ENCODE measurements around the gene ZG16.

ZG16 gene

DNA sequence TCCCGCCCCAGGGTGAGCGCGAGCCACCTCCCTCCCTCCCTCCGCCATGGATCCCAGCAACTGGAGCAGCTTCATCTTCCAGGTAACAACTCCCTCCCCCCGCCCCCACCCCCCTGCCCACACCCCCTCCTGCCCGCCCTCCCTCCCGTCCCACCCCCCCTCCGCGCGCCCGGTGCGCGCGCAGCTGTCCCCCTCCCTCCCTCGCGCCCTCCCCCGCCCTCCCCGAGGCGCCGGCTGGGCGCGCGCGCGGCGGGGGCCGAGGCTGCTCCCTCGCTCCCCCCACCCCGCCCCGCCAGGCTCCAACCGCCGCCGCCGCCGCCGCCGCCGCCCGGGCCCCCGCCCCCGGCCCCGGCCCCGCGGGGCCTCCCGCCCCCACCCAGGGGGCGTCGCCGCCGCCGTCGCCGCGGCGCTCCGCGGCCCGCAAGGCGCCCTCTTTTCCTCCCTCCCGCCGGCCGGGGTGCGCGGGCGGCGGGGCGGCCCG lies 28.1 kb downstream of the ZG16 start, which contains the start of gene MAZ:
Gene MAZ, plus strand, starts transcription at position 431 of the 481 bp plus-strand sequence. CDS start 173 bp downstream, outside the sequence.
- DNase-seq (ENCODE audit: extremely low spot score) = no peak
- TF ChIP-seq SUZ12 (IDR thresholded peaks at IDR 0.05) (no peak), FOXM1 (IDR thresholded peaks at IDR 0.05; ENCODE audit: borderline replicate concordance) (no peak)
- ChIA-PET POLR2A (interaction anchor here (0.5 to 9.5 kb wide), 30 partner anchors 8 to 1240 kb away, joined by 3 to 176 read pairs (median 4); partner anchors contain the start of genes ASPHD1, HSD3B7, KCTD13 and KIF22), CTCF (interaction anchor here (2.4 kb wide), 1 partner anchor 11 kb away, joined by 27 read pairs; the partner anchor contains the start of gene PAGR1)

DNA sequence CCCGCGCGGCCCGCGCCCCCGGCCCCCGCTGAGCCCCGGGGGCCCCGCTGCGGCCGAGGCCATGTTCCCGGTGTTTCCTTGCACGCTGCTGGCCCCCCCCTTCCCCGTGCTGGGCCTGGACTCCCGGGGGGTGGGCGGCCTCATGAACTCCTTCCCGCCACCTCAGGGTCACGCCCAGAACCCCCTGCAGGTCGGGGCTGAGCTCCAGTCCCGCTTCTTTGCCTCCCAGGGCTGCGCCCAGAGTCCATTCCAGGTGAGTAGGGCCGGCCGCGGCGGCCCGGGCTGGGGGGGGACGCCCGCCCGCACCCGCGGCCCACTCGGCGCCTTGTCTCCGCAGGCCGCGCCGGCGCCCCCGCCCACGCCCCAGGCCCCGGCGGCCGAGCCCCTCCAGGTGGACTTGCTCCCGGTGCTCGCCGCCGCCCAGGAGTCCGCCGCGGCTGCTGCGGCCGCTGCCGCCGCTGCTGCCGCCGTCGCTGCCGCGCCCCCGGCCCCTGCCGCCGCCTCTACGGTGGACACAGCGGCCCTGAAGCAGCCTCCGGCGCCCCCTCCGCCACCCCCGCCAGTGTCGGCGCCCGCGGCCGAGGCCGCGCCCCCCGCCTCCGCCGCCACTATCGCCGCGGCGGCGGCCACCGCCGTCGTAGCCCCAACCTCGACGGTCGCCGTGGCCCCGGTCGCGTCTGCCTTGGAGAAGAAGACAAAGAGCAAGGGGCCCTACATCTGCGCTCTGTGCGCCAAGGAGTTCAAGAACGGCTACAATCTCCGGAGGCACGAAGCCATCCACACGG lies 28.8 kb downstream of the ZG16 start:
- peak; percentile 71 for DNase-seq (ENCODE audit: extremely low spot score)
- TF ChIP-seq ELF4 (IDR thresholded peaks at IDR 0.05) (no peak), SUZ12 (IDR thresholded peaks at IDR 0.05) (no peak), BHLHE40 (IDR thresholded peaks at IDR 0.05; ENCODE audit: borderline replicate concordance) (no peak), HDGF (IDR thresholded peaks at IDR 0.05; ENCODE audit: borderline replicate concordance) (no peak), L3MBTL2 (conservative IDR thresholded peaks at IDR 0.05) (no peak), FOXA1 (IDR thresholded peaks at IDR 0.05) (no peak), TARDBP (IDR thresholded peaks at IDR 0.05) (no peak), LEF1 (IDR thresholded peaks at IDR 0.05; ENCODE audit: borderline replicate concordance) (no peak)
- POLR2A ChIA-PET = interaction anchor here (0.5 to 9.5 kb wide), 40 partner anchors 8 to 1240 kb away, joined by 3 to 176 read pairs (median 4); partner anchors contain the start of genes ASPHD1, CDIPT, HSD3B7 and KCTD13
- CTCF ChIA-PET = interaction anchor here (0.9 to 2.4 kb wide), 6 partner anchors 10 to 1178 kb away, joined by 3 to 27 read pairs (median 6); partner anchors contain the start of gene PAGR1

- ChIA-PET POLR2A (interaction anchor here (0.6 to 9.5 kb wide), 36 partner anchors 9 to 1235 kb away, joined by 3 to 176 read pairs (median 4); partner anchors contain the start of genes ALDOA, ASPHD1, CDIPT and HSD3B7), CTCF (interaction anchor here (0.8 to 2.4 kb wide), 7 partner anchors 9 to 1177 kb away, joined by 3 to 27 read pairs (median 4); partner anchors contain the start of genes KCTD13 and PAGR1)
Measured at GRCh38 chr16:29807426-29808218, 29.6 kb downstream of the ZG16 start.

GRCh38 chr16:29808219-29808900 lies 30.3 kb downstream of the ZG16 start:
- CTCF ChIA-PET = interaction anchor here (0.6 to 2.4 kb wide), 7 partner anchors 9 to 1187 kb away, joined by 4 to 27 read pairs (median 8); partner anchors contain the start of genes KCTD13 and PAGR1
- TF ChIP-seq LEF1 (IDR thresholded peaks at IDR 0.05; ENCODE audit: borderline replicate concordance) (no peak), TARDBP (IDR thresholded peaks at IDR 0.05) (no peak), ZNF384 (IDR thresholded peaks at IDR 0.05) (no peak), HDGF (IDR thresholded peaks at IDR 0.05; ENCODE audit: borderline replicate concordance) (no peak), ARNT (IDR thresholded peaks at IDR 0.05) (no peak), FOXK2 (IDR thresholded peaks at IDR 0.05) (no peak)
- POLR2A ChIA-PET = interaction anchor here (0.6 to 9.5 kb wide), 28 partner anchors 8 to 1238 kb away, joined by 3 to 176 read pairs (median 4); partner anchors contain the start of genes ALDOA, ASPHD1, CDIPT and HIRIP3
- no peak for DNase-seq (ENCODE audit: extremely low spot score)

More at GRCh38 chr16:29807426-29808218, 29.6 kb downstream of the ZG16 start:
- no peak for TF ChIP-seq SP1 (IDR thresholded peaks at IDR 0.05)
- TF ChIP-seq SUZ12 (IDR thresholded peaks at IDR 0.05) = no peak
- TF ChIP-seq NFRKB (IDR thresholded peaks at IDR 0.05) = no peak
- TF ChIP-seq BHLHE40 (IDR thresholded peaks at IDR 0.05; ENCODE audit: borderline replicate concordance) = no peak
- TF ChIP-seq LEF1 (IDR thresholded peaks at IDR 0.05; ENCODE audit: borderline replicate concordance) = no peak
- no peak for TF ChIP-seq HDGF (IDR thresholded peaks at IDR 0.05; ENCODE audit: borderline replicate concordance)
- no peak for TF ChIP-seq ELF4 (IDR thresholded peaks at IDR 0.05)
- no peak for TF ChIP-seq FOXK2 (IDR thresholded peaks at IDR 0.05)
- no peak for TF ChIP-seq ARNT (IDR thresholded peaks at IDR 0.05)
- TF ChIP-seq CTBP1 (IDR thresholded peaks at IDR 0.05; ENCODE audit: borderline replicate concordance) = no peak
- TF ChIP-seq PKNOX1 (IDR thresholded peaks at IDR 0.05) = no peak
- TF ChIP-seq TARDBP (IDR thresholded peaks at IDR 0.05) = no peak
- no peak for TF ChIP-seq FOXA1 (IDR thresholded peaks at IDR 0.05)
- TF ChIP-seq ZNF384 (IDR thresholded peaks at IDR 0.05) = no peak
- TF ChIP-seq FOXM1 (IDR thresholded peaks at IDR 0.05; ENCODE audit: borderline replicate concordance) = no peak
- no peak for TF ChIP-seq L3MBTL2 (conservative IDR thresholded peaks at IDR 0.05)
- peak; percentile 53 for DNase-seq (ENCODE audit: extremely low spot score)

DNA sequence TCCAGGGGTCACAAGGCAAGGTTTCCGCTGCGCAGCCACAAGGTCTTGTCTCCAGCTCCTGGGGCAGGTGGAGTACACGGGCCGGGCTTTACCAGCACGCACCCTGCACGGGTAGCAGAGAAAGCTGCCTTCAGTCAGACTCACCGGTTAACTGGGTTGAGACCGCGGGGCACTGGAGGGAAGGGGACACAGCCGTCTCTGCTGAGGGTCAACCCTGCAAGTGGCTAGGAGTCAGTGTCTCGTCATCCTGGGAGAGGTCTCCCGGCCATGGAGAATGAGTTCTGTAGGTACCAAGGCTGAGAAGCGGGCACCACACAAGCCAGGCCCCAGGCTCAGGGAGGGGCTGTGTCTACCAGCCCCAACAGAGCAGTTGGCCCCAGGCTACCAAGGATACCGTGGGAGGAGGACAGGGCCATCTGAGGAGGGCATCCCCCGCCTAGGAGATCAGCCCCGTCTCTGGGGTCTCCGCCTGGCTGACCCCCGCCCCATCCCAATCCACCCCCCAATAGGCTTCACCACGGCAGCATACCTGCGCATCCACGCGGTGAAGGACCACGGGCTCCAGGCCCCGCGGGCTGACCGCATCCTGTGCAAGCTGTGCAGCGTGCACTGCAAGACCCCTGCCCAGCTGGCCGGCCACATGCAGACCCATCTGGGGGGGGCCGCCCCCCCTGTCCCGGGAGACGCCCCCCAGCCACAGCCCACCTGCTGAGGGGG lies 31.1 kb downstream of the ZG16 start:
- no peak for DNase-seq (ENCODE audit: extremely low spot score)
- CTCF ChIA-PET = interaction anchor here (0.6 to 0.7 kb wide), 2 partner anchors 19 to 1188 kb away, joined by 3 to 9 read pairs; partner anchors contain the start of gene KIF22
- TF ChIP-seq PKNOX1 (IDR thresholded peaks at IDR 0.05) = no peak
- no peak for TF ChIP-seq BHLHE40 (IDR thresholded peaks at IDR 0.05; ENCODE audit: borderline replicate concordance)
- no peak for TF ChIP-seq LEF1 (IDR thresholded peaks at IDR 0.05; ENCODE audit: borderline replicate concordance)
- TF ChIP-seq FOXK2 (IDR thresholded peaks at IDR 0.05) = no peak
- no peak for TF ChIP-seq SP1 (IDR thresholded peaks at IDR 0.05)
- no peak for TF ChIP-seq SUZ12 (IDR thresholded peaks at IDR 0.05)
- TF ChIP-seq NFRKB (IDR thresholded peaks at IDR 0.05) = no peak
- TF ChIP-seq HDGF (IDR thresholded peaks at IDR 0.05; ENCODE audit: borderline replicate concordance) = no peak
- no peak for TF ChIP-seq FOXM1 (IDR thresholded peaks at IDR 0.05; ENCODE audit: borderline replicate concordance)
- TF ChIP-seq ELF4 (IDR thresholded peaks at IDR 0.05) = no peak
- no peak for TF ChIP-seq ARNT (IDR thresholded peaks at IDR 0.05)
- no peak for TF ChIP-seq L3MBTL2 (conservative IDR thresholded peaks at IDR 0.05)
- no peak for TF ChIP-seq TARDBP (IDR thresholded peaks at IDR 0.05)
- TF ChIP-seq FOXA1 (IDR thresholded peaks at IDR 0.05) = no peak
- no peak for TF ChIP-seq ZNF384 (IDR thresholded peaks at IDR 0.05)
- TF ChIP-seq CTBP1 (IDR thresholded peaks at IDR 0.05; ENCODE audit: borderline replicate concordance) = no peak
- POLR2A ChIA-PET = interaction anchor here (0.7 to 9.5 kb wide), 11 partner anchors 7 to 1237 kb away, joined by 3 to 176 read pairs (median 5); partner anchors contain the start of genes ALDOA, HIRIP3, KIF22 and MVP
